Thyroid gland (tissue), 4 donors: ENCODE measurements around the gene DUXA.

ENCODE experiments used
- POLR2A ChIP-seq, 2 donors: fragments of 450-650 bp; IDR thresholded peaks; one replicate each; pipeline ENCODE4 v1.6.1; 2017; ENCODE audit warnings: antibody characterized with exemption in 2 of 2, mild to moderate bottlenecking in 2 of 2, moderate library complexity in 1 of 2
- TF ChIP-seq, protein P1 (sequence below), 6 experiments: fragments of 200-600 bp in 3 of 6; fragments of 450-650 bp in 3 of 6; sonication (generic) in 3 of 6; IDR thresholded peaks; one replicate each; pipeline ENCODE4 v1.5.1; 2016 to 2019; ENCODE audit warnings: antibody characterized with exemption in 6 of 6, mild to moderate bottlenecking in 2 of 6, inconsistent platforms in 1 of 6, moderate library complexity in 1 of 6

DNA sequence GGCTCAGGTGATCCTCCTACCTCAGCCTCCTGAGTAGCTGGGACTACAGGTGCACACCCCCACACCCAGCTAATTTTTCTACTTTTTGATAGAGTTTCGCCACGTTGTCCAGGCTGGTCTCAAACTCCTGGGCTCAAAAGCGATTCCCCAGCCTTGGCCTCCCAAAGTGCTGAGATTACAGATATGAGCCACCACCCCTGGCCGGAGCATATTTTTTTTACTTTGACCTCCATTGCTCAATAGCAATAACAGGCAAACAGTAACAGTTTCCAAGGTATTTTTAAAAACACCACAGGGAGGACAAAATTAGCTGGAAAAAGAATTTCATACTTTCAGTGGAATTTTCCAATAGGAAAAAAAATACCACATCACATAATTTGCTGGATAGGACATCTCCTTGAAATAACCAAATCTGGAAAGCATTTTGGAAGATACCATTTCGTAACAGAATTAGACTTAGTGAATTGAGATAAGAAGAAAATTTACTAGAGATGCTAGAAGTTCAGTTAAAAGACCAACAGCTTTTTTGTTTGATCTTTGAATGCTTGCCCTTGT lies 5.2 kb downstream of the DUXA start:
- no peak for TF ChIP-seq POLR2A (IDR thresholded peaks at IDR 0.05)
- TF ChIP-seq, protein P1, sequence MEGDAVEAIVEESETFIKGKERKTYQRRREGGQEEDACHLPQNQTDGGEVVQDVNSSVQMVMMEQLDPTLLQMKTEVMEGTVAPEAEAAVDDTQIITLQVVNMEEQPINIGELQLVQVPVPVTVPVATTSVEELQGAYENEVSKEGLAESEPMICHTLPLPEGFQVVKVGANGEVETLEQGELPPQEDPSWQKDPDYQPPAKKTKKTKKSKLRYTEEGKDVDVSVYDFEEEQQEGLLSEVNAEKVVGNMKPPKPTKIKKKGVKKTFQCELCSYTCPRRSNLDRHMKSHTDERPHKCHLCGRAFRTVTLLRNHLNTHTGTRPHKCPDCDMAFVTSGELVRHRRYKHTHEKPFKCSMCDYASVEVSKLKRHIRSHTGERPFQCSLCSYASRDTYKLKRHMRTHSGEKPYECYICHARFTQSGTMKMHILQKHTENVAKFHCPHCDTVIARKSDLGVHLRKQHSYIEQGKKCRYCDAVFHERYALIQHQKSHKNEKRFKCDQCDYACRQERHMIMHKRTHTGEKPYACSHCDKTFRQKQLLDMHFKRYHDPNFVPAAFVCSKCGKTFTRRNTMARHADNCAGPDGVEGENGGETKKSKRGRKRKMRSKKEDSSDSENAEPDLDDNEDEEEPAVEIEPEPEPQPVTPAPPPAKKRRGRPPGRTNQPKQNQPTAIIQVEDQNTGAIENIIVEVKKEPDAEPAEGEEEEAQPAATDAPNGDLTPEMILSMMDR (IDR thresholded peaks at IDR 0.05): no peak
